ENCODE data around the gene SLC6A17.

- TF ChIP-seq POLR2A (IDR thresholded peaks at IDR 0.05) = no peak
- TF ChIP-seq EP300 (IDR thresholded peaks at IDR 0.05) = no peak
These were observed 78.6 kb downstream of the SLC6A17 start for GRCh38 chr1:110228869-110229268.
